Liver (tissue), 3 donors: ENCODE results near the gene MYH2.

ENCODE experiments used
- MAX ChIP-seq: IDR thresholded peaks from 2 replicates; pipeline ENCODE4 v1.6.1; 2016; ENCODE audit warnings: antibody characterized with exemption
- SP1 ChIP-seq: IDR thresholded peaks from 2 replicates; pipeline ENCODE4 v1.6.1; 2018; ENCODE audit warnings: antibody characterized with exemption, mild to moderate bottlenecking
- TAF1 ChIP-seq: conservative IDR thresholded peaks from 2 replicates; pipeline ENCODE4 v1.6.1; 2016; ENCODE audit warnings: antibody characterized with exemption, mild to moderate bottlenecking
- TF ChIP-seq, protein P1 (sequence below): fragments of 150-350 bp; IDR thresholded peaks from 2 replicates; pipeline ENCODE4 v1.5.1; 2017; ENCODE audit warnings: improper control_type of control experiment, low read depth, low read length; ENCODE audit not compliant: missing input control
- donor health status: healthy.
- donor health status: healthy.

DNA sequence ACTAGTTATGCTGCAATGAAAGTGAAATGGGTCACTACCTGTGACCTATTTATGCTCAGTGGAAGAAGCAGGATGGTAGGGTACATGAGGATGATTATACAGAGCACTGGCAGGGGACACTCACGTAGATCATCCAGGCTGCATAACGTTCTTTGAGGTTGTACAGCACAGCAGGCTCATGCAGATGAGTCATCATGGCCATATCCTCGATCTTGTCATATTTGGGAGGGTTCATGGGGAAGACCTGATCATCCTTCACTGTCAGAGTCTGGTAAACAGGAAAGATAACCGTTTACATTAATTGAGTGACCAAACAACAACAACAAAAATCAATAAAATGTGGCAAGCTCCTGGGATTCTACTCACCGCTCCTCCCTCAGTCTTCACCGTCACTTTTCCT lies 2.1 kb downstream of the MYH2 start:
- TF ChIP-seq TAF1 (no peak), MAX (no peak), SP1 (no peak)
- TF ChIP-seq, protein P1, sequence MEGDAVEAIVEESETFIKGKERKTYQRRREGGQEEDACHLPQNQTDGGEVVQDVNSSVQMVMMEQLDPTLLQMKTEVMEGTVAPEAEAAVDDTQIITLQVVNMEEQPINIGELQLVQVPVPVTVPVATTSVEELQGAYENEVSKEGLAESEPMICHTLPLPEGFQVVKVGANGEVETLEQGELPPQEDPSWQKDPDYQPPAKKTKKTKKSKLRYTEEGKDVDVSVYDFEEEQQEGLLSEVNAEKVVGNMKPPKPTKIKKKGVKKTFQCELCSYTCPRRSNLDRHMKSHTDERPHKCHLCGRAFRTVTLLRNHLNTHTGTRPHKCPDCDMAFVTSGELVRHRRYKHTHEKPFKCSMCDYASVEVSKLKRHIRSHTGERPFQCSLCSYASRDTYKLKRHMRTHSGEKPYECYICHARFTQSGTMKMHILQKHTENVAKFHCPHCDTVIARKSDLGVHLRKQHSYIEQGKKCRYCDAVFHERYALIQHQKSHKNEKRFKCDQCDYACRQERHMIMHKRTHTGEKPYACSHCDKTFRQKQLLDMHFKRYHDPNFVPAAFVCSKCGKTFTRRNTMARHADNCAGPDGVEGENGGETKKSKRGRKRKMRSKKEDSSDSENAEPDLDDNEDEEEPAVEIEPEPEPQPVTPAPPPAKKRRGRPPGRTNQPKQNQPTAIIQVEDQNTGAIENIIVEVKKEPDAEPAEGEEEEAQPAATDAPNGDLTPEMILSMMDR, result no peak
